Measurements from ENCODE around the gene ZPR1.

The ZPR1 gene

DNA sequence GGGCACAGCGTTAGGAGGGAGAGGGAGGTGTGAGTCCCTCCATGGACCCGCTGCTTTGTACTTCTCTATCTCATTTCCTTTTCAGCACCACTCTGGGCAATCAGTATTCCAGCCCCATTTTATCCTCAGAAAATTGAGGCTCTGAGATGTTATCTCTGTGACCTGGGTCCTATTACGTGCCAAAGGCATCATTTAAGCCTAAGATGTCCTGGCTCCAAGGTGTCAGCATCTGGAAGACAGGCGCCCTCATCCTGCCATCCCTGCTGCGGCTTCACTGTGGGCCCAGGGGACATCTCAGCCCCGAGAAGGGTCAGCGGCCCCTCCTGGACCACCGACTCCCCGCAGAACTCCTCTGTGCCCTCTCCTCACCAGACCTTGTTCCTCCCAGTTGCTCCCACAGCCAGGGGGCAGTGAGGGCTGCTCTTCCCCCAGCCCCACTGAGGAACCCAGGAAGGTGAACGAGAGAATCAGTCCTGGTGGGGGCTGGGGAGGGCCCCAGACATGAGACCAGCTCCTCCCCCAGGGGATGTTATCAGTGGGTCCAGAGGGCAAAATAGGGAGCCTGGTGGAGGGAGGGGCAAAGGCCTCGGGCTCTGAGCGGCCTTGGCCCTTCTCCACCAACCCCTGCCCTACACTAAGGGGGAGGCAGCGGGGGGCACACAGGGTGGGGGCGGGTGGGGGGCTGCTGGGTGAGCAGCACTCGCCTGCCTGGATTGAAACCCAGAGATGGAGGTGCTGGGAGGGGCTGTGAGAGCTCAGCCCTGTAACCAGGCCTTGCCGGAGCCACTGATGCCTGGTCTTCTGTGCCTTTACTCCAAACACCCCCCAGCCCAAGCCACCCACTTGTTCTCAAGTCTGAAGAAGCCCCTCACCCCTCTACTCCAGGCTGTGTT is 41.1 kb upstream of the ZPR1 start:
- no peak for DNase-seq (ENCODE audit: low read depth)
- in situ Hi-C loops (cut with HindIII; ENCODE audit: low sequenced_read_pairs): no loop called here
- no peak overlapping the region for H3K4me3 ChIP-seq (ENCODE audit: low read depth, low read length)
- TF ChIP-seq, protein P1, sequence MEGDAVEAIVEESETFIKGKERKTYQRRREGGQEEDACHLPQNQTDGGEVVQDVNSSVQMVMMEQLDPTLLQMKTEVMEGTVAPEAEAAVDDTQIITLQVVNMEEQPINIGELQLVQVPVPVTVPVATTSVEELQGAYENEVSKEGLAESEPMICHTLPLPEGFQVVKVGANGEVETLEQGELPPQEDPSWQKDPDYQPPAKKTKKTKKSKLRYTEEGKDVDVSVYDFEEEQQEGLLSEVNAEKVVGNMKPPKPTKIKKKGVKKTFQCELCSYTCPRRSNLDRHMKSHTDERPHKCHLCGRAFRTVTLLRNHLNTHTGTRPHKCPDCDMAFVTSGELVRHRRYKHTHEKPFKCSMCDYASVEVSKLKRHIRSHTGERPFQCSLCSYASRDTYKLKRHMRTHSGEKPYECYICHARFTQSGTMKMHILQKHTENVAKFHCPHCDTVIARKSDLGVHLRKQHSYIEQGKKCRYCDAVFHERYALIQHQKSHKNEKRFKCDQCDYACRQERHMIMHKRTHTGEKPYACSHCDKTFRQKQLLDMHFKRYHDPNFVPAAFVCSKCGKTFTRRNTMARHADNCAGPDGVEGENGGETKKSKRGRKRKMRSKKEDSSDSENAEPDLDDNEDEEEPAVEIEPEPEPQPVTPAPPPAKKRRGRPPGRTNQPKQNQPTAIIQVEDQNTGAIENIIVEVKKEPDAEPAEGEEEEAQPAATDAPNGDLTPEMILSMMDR (IDR thresholded peaks at IDR 0.05; ENCODE audit: low read depth, low read length, missing control alignments): no peak

DNA sequence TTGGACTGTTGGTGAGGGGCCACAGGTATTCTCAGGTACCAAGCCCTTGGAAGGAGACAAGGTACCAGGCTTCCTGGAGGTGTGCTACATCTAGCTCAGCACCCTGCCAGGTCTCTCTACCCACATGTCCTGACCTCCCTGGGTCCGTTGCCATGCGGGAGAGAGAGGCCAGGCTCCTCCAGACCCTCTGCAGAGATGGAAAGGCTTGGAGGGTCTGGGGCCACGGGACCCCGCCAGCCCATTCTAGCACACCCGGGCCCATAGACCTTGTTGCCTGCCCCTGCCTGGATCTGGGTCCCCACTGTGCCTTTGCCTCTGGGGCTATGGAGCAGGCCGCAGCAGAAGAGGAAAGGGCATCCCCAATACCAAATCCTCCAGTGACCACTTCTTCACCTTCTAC is 39.6 kb upstream of the ZPR1 start:
- DNase-seq (ENCODE audit: low read depth): no peak
- no peak overlapping the region for H3K4me3 ChIP-seq (ENCODE audit: low read depth, low read length)
- TF ChIP-seq, protein P1 (IDR thresholded peaks at IDR 0.05; ENCODE audit: low read depth, low read length, missing control alignments): no peak
- in situ Hi-C loops (cut with HindIII; ENCODE audit: low sequenced_read_pairs): no loop called here

DNA sequence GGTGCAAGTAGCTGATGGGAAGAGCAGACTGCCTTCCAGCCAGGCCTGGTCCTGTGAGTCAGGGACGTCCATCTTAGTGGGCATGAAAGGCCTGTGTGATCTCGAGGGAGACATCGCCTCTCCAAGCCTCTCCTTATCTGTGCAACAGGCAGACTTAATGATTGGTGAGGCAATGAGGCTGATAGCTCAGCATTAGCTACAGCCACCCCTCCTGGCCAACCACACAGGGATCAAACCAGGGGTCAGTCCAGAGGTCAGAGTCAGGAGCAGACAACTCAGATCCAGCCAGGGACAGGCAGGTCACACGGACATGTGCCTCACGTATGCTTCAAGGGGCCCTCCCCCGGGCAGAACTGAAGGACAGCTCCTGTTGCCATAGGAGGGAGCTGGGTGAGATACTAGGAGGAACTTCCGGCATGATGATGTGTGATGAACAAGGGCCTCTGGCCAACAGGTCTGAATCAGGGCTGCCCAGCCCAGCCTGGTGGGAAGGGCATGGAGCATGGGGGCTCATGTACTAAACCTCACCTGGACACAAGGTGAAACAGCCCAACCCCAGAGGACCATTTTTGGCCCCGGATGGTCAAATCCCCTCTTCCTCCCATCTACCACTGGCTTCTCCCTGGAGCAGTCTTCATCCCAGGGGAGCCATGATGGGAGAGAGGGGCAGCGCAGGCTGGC is 39.1 kb upstream of the ZPR1 start:
- no peak overlapping the region for H3K4me3 ChIP-seq (ENCODE audit: low read depth, low read length)
- TF ChIP-seq, protein P1 (IDR thresholded peaks at IDR 0.05; ENCODE audit: low read depth, low read length, missing control alignments): no peak
- in situ Hi-C loops (cut with HindIII; ENCODE audit: low sequenced_read_pairs): no loop called here
- no peak for DNase-seq (ENCODE audit: low read depth)

DNA sequence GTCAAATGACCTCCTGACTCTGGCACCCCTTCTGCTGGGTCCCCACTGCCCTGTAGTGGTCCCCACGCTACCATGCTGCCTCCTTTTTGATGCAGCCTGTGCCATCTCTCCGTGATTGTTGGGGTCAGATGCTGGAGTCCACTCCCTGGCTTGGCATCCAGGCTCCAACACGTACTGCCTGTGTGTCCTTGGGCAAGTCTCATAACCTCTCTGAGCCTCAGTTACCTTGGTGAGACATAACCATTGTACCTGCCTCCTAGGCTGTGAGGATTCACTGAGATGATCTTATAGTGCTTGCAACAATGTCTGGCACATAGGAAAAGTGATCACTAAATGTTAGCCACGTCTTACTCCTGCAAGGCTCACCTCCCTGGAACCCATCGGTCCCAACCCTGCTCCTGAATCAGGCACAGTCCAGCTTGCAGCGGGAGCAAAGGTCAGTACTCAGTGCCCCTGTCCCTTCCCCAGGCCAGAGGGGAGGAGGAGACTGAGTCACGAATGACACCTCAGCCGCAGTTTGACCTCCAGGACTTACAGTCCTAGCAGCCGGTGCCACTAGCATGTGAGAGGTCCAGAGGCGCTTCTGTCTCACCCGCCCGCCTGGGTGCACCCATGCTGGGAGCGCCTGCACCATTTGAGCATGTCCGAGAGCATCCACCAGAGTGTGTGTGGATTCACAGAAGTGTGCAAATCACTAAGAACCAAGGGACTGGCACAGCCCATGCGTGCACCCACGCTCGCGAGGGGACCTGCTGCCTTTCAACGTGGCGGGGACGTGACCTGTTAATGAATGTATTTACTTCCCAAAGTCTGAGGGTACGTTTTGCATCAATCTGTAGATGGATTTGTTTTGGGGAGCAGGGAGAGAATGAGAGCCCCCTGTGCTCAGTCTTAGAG is 38.3 kb upstream of the ZPR1 start:
- H3K4me3 ChIP-seq (ENCODE audit: low read depth, low read length): no peak overlapping the region
- DNase-seq (ENCODE audit: low read depth): no peak
- in situ Hi-C loops (cut with HindIII; ENCODE audit: low sequenced_read_pairs): no loop called here
- TF ChIP-seq, protein P1 (IDR thresholded peaks at IDR 0.05; ENCODE audit: low read depth, low read length, missing control alignments): no peak

DNA sequence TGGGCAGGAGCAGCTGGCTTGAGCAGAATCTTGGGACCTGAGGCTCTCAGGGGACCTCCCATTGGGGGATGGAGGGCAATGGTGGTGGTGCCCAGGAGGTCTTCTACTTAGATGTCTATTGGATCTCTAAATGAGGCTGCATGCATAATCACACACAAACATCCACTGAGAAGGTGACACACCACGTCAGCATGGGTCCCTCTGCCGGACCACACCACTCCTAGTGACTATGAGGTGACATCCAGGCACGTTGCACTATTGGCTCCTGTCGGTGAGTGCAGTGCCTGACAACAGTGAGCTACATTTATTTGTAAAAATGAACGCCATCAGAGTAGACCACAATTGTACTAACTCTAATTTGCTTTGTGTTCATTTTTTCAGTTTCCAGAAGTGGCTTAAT is 37.6 kb upstream of the ZPR1 start:
- in situ Hi-C loops (cut with HindIII; ENCODE audit: low sequenced_read_pairs): no loop called here
- H3K4me3 ChIP-seq (ENCODE audit: low read depth, low read length): no peak overlapping the region
- no peak for DNase-seq (ENCODE audit: low read depth)
- TF ChIP-seq, protein P1 (IDR thresholded peaks at IDR 0.05; ENCODE audit: low read depth, low read length, missing control alignments): no peak

All from astrocyte of the cerebellum (primary cell).